ELR (cell line): ENCODE data around the gene ZNF646.
"Not testable (repeated sequence)": the region's sequence is repeated elsewhere in the genome, so short reads cannot be mapped to it uniquely, and the experiment has no call there.

Experiments used
- DNase-seq: peaks from one replicate; pipeline ENCODE4 v3.0.0-alpha.2; 2015; ENCODE audit warnings: low read depth

Gene ZNF646

DNA sequence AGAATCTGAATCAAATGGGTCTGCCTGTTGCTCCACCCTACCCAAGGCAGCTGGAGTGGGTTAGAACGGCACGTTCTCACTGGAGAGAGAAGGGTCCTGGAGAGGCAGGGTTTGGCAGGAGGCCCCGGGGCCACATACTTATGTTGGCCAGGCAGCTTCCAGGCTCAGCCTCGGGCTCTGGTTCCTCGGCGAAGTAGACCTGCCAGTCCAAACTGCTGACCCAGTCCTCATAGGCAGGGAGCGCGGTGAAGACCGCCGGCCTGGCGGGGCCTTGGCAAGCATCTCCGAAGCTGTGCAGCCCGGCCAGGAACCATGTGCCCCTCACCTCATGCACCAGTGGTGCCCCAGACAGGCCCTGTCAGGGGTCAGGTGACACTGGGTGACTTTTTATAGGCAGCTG lies 9.8 kb downstream of the ZNF646 start:
- DNase-seq, result no peak

GRCh38 chr16:31084584-31085302 lies 10.5 kb downstream of the ZNF646 start:
- DNase-seq, result no peak

- DNase-seq, result peak; percentile 44
Observed at GRCh38 chr16:31085411-31085810, 11.2 kb downstream of the ZNF646 start.

- DNase-seq, result no peak
Observed at GRCh38 chr16:31085873-31086628, 11.8 kb downstream of the ZNF646 start.

GRCh38 chr16:31086629-31086906 lies 12.3 kb downstream of the ZNF646 start:
- DNase-seq, result no peak

- DNase-seq, result no peak
Observed at GRCh38 chr16:31087481-31087880, 13.3 kb downstream of the ZNF646 start.

- no peak for DNase-seq
Observed at GRCh38 chr16:31087971-31088370, 13.7 kb downstream of the ZNF646 start.

DNA sequence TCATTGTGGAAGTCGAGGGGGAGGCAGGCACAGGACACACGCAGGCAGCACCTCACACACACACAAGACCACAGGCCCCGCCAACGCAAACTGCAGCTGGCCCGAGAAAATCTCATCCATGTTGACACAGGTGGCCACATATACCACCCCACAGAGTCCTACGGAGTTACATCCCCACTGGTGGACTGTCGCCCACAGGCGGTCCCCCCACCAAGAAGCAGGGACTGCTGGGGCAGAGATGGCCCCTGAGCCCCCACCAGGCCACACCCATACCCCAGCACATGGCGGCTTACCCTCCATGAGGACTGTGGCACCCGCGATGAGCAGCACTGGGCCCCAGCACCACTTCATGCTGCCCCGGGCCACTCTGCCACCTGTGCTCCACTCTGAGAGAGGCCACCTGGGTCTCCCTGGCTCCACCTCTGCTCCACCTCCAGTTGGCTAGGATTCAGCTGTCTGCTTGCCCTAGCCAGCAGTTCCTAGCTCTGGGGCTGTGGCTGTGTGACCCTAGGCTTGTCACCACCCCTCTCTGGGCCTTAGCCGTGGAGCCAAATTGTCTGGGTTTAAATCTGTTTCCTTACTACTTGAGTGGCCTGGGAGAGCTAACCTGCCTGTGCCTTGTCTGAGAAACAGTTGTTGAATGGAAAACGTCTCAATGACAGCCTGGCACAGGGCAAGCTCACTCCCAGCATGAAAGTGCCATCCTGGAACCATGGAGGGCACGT lies 14.4 kb downstream of the ZNF646 start, which contains the start of gene PRSS53:
TSS of gene PRSS53 (minus strand) at position 485 of the 725 bp plus-strand sequence. CDS start at position 351, 134 bp downstream.
- DNase-seq, result no peak

DNA sequence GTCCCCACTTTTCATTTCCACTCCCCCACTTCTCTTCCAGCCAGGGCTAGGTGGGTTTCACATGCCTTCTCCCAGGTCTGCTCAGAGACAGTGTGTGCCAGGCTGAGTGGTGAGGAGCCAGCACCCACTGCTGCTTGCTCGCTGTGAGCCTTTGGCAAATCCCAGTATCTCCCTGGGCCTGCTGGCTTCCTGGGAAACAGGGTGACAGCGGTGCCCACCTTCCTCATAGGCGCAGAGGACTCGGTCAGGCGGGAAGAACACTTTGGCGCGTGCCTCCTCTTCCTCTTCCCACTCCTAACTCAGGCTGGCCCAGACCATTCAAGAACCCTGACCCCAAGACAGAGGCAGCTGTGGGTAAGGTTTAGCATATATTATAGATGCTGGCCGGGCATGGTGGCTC lies 15.0 kb downstream of the ZNF646 start:
- no peak for DNase-seq

- DNase-seq, result peak; percentile 77
Observed at GRCh38 chr16:31090540-31090939, 16.3 kb downstream of the ZNF646 start.

DNA sequence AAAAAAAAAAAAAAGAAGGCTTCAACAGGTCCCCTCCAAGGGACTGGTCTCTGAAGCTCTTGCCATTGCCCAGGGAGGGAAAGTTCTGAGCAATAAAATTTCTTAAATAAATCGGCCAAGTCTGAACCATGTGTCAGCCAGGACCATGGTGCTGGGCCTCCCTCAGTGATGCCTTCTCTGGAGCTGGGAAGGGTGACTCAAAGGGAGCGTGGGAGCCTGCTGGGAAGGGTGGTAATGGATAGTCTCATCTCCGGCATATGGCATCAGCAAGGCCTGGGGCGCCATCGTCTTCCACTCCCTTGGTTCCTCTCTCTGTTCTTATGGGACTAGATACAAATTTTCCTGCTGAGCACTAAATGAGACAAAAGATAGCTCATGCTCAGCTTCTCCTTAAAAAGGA lies 18.1 kb downstream of the ZNF646 start:
- peak; percentile 76 for DNase-seq

DNA sequence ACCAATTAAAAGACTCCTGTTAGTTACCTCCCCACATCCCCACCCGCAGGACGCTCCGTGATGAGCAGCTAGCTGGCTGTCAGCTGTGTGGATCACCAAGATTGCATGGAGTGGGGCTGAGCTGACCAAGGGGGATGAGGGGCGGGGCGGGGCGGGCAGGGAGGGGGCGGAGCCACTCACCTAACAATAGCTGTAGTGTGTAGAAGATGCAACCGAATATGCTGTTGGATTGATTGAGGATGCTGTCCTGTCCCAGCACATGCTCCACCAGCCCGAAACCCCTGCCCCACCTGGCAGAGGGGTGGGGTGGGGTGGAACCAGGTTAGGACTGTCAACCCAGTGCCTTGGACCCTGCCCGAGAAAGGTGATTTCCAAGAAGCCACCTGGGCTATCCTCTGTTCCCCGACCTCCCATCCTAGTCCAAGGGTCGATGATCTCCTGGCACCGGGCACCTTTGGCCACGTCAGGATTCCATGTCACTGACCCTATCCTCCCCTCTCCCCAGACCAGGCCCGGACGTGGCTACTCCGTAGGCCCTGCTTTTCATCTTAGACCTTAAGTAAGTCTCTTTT lies 19.0 kb downstream of the ZNF646 start:
- peak; percentile 64 for DNase-seq

DNA sequence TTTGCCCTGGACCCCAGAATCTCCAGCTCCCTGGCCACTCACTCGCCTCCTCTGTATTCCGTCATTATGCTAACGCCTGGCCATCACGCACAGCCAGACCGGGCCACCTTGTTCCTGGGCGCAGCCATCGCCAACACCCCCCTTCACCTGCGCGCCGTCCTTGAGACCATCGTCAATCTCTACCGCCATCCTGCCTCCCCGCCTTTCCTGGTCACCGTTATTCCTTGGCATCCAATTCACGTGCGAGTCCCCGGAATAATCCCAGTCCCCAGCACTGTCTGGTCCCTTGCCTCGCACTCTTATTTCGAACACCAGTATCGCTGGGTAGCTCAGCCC lies 19.8 kb downstream of the ZNF646 start:
- DNase-seq, result peak; percentile 35

DNA sequence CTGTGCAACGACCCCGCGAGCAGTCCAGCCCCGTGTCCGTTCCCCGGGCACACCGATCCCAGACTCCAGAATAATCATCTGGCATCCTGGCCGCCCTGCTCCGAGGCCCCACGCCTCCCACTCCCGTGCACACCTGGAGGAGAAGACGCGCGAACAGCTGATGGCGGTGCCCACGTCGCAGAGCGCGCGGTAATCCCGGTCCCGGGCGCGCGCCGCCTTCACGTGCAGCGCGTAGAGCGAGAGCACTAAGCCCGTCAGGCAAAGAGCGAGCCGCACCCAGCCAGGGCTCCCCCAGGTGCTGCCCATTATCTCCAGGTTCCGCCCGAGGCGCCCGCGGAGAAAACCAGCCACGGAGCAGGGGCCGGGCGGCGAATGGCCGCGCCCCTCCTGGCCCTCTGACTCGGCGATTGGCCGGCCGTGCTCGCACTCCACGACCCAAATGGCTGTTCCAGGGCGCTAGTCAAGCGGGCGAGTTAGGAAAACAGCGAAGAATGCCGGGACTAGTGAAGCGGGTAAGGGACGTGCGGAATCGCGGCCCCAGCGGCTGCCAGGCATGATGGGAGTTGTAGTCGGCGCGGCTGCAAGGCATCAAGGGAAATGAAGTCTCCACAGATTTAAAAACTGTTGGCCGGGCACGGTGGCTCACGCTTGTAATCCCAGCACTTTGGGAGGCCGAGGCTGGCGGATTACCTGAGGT lies 20.4 kb downstream of the ZNF646 start, which contains the start of gene VKORC1:
TSS of gene VKORC1 (minus strand) at position 374 of the 697 bp plus-strand sequence. CDS start at position 306, 68 bp downstream.
- DNase-seq, result peak; percentile 99

GRCh38 chr16:31099860-31100638 lies 25.8 kb downstream of the ZNF646 start:
- peak; percentile 60 for DNase-seq

GRCh38 chr16:31100876-31101641 lies 26.8 kb downstream of the ZNF646 start:
- DNase-seq, result not testable (repeated sequence)

DNA sequence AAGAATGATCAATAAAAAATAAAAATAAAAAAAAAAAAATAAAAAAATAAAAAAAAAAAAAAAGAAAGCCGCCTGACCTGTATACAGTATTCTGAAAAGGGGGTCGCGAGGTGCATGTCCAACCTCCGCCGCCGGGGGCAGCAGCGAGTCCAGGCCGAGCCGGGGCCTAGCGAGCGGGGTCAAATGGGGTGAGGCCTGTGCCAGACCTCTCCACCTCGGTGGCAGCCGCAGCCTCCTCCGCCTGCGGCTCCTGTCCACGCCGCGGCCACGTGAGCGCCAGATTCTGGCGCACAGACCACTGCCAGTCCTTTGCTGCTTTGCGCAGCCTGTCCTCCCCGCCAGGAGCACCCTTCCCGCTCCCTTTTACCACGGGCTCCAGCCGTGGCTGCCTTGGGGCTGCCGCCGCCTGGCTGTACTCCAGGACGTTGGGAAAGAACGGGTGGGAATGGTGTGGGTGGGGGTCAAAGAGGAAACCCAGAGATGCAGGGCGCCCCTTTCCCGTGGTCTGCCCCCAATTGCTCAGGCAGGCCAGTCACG lies 31.5 kb downstream of the ZNF646 start:
- DNase-seq, result peak; percentile 73

- DNase-seq, result no peak
Observed at GRCh38 chr16:31106509-31107464, 32.6 kb downstream of the ZNF646 start.

GRCh38 chr16:31107465-31107867 lies 33.2 kb downstream of the ZNF646 start:
- DNase-seq, result no peak
